Fibroblast of mammary gland (primary cell): ENCODE data around the gene XPOT.
A peak's percentile ranks its signal among the peaks of the same experiment; 100 is the strongest.

Experiments used
- DNase-seq: peaks from one replicate; pipeline ENCODE4 v3.0.0-alpha.2; 2010; ENCODE audit warnings: low read depth
- H3K4me3 ChIP-seq: 2 replicates; pipeline ENCODE4 v1.5.1; 2011; ENCODE audit warnings: low read depth, mild to moderate bottlenecking, low read length, moderate library complexity; ENCODE audit not compliant: control insufficient read depth
- TF ChIP-seq, protein P1 (sequence below): conservative IDR thresholded peaks from 2 replicates; pipeline ENCODE4 v1.5.1; 2011; ENCODE audit warnings: low read depth, low read length, inconsistent platforms; ENCODE audit not compliant: control insufficient read depth, insufficient read depth

Gene XPOT

DNA sequence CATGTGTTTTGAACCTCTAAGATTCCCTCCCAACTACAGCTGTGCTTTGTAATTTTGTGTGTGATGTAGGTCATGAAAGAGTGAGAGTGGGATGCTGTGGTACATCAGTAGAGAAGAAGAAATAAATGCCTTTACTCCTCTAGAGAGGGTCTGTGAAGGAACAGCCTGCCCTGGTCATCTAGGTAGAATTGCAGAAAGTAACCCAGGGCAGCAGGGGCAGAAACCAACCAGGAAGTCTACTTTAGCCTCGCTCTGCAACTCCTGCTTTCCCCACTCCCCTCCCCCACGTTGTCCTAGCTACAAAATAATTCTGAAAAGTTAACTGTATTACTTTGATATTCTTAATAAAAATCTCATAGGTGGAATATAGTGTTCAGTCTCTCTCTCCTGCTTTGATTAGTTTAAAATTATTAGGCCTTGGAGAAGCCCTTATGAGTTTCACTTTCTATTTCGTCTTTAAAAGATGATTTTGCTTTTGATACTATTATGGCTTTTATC, 55.3 kb downstream of the XPOT start:
- TF ChIP-seq, protein P1, sequence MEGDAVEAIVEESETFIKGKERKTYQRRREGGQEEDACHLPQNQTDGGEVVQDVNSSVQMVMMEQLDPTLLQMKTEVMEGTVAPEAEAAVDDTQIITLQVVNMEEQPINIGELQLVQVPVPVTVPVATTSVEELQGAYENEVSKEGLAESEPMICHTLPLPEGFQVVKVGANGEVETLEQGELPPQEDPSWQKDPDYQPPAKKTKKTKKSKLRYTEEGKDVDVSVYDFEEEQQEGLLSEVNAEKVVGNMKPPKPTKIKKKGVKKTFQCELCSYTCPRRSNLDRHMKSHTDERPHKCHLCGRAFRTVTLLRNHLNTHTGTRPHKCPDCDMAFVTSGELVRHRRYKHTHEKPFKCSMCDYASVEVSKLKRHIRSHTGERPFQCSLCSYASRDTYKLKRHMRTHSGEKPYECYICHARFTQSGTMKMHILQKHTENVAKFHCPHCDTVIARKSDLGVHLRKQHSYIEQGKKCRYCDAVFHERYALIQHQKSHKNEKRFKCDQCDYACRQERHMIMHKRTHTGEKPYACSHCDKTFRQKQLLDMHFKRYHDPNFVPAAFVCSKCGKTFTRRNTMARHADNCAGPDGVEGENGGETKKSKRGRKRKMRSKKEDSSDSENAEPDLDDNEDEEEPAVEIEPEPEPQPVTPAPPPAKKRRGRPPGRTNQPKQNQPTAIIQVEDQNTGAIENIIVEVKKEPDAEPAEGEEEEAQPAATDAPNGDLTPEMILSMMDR, result no peak
- H3K4me3 ChIP-seq, result peak overlapping the region; percentile 26
- peak; percentile 19 for DNase-seq

DNA sequence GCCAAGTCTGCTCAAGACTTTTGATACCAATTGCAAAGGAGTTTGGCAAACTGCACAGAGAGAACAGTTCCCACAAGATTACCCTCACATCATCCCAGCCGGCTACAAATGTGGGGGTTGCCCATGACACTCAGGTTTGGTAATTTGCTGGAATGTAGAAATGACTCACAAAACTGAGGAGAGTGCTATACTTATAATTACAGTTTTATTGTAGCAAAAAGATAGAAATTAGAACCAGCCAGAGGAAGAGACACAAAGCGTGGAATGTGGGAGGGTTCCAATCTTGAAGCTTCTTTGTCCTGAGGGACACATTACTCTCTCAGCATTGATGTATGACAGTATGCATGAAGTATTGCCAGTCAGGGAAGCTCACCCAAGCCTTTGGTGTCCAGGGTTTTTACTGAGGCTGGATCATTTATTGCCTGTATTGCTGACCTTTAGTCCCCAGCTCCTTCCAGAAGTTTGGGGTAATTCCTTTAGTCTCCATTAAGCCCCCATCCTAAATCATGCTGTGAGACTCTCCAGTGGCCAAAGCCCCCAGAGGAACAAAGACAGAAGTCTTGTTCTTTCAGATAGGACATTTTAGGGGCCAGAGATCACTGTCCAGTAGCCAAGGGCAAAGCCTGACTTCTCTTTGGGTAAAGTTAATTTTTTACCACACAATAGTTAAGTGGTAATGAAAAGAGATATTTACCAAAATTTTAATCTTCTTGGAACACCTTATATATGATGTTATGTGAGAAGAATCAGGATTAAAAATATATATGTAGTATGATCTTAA, 57.6 kb downstream of the XPOT start:
- H3K4me3 ChIP-seq, result no peak overlapping the region
- TF ChIP-seq, protein P1, result no peak
- DNase-seq, result peak; percentile 90

DNA sequence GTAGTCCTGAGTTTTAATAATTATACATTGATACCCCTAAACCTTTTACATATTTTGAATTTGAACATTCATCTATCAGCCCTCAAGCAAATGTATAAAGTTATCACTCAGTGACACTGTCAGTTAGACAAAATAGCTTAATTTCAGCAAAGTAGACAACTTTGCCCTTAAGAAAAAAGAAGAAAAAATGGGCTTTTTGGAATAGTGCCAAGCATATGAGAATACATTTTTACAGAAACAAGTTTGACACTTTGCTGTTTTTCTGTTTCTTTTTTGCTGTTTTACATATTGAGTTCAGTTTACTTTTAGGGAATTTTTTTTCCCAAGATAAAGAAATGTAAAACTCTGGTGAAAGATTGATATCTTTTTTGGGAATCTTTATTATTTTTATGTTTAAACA, 62.0 kb downstream of the XPOT start:
- TF ChIP-seq, protein P1, result no peak
- H3K4me3 ChIP-seq, result no peak overlapping the region
- DNase-seq, result no peak

DNA sequence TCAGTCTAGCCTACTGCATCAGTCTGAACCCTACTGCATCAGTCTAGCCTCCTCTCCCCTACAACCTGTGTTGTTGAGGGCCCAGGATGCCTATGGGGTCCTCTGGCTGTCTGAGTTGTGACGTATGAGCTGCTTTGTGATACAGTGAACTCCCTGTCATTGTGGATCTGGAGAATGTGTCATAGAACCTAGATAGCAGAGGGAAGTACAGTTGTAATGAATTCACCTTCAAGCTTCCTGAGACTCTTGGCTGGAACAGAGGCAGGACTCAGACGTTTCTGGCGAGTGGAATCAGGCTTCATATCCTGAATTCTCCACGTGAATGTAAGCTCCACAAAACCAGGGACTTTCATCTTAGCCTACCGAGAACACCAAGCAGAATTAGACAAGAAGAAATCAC, 64.8 kb downstream of the XPOT start:
- no peak overlapping the region for H3K4me3 ChIP-seq
- no peak for DNase-seq
- TF ChIP-seq, protein P1, result no peak

DNA sequence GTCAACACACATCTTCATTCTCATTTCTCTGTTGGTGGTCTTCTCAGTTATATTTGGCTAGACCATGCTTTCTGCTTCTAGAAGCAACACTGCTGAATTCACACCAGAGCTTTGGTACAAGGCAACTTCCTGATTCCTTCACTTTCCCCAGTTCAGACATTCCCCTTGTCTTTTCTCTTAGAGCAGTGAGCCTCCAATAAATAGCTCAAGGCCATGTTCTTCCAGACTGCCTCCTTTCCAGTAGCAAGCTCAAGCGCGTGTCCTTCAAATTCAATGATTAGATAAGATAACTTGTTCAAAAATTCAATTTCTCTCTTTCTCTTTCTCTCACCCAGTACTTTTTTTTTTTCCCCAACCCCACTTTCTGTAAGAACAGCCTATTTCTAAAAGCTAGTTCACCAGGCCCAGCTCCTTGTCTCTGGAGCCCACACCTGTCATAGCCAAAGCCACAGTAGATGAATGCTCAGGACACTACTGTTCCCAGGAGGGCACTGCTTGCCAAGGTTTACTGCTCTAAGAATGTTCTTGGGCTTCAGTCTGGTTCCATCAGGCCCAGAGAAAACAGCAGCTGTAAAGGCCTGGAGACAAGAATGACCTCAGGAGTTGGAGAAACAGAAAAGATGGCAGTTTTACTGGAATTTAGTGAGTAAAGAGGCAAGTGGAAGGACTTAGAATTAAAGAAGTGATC, 65.4 kb downstream of the XPOT start:
- peak; percentile 30 for DNase-seq
- H3K4me3 ChIP-seq, result no peak overlapping the region
- TF ChIP-seq, protein P1, result no peak

DNA sequence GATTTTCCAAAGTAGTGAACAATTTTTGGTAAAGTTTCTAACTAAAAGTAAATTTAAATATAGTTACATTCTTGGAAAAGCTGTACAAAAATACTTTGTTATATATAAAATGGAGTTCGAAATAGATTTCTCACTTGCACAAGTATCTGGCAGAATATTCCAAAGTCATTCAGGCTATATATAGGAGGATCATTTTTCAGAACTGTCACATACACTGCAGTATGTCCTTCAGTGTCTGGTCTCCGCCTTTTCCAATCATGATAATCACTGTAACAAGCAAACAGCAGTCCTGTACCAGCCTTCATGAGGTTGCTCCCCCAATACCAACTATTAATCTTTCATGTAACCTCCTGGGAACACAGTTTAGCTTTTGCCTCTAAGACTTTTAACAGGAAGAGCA, 66.3 kb downstream of the XPOT start:
- H3K4me3 ChIP-seq, result no peak overlapping the region
- DNase-seq, result no peak
- TF ChIP-seq, protein P1, result no peak

DNA sequence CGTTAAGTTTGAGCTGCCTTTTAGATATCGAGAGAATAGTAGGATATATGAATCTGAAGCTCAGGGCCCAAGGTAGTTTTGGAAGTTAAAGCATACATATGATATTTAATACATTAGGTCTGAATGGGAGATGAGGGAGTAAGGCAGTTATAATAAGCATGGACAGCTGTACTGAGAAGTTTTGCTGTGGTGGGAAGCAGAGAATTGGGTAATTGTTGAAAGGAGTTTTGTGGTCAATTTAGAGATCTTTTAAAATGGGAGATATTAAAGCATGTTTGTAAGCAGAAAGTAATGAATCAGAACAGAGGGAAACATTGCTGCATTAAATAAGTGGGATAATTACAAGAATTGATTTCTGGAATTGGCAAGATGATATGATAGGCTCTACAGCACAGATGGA, 69.0 kb downstream of the XPOT start:
- TF ChIP-seq, protein P1, result no peak
- no peak overlapping the region for H3K4me3 ChIP-seq
- DNase-seq, result no peak
